Astrocyte of the cerebellum (primary cell): ENCODE data around the gene KCNIP4.

Source experiments
- DNase-seq: peaks from one replicate; pipeline ENCODE4 v3.0.0-alpha.2; 2011; ENCODE audit warnings: low read depth
- H3K4me3 ChIP-seq: 2 replicates; pipeline ENCODE4 v1.5.1; 2011; ENCODE audit warnings: mild to moderate bottlenecking, low read depth, low read length, moderate library complexity
- in situ Hi-C: cut with HindIII; loops from 2 replicates; pipeline ENCODE4 v1.10.0; 2017; ENCODE audit warnings: low sequenced_read_pairs
- TF ChIP-seq, protein P1 (sequence below): IDR thresholded peaks from 2 replicates; pipeline ENCODE4 v1.5.1; 2012; ENCODE audit warnings: low read length, low read depth, moderate library complexity, mild to moderate bottlenecking; ENCODE audit errors: missing control alignments

Gene KCNIP4

GRCh38 chr4:21733894-21734630 lies 214.5 kb downstream of the KCNIP4 start:
- in situ Hi-C loops: no loop called here
- TF ChIP-seq, protein P1, sequence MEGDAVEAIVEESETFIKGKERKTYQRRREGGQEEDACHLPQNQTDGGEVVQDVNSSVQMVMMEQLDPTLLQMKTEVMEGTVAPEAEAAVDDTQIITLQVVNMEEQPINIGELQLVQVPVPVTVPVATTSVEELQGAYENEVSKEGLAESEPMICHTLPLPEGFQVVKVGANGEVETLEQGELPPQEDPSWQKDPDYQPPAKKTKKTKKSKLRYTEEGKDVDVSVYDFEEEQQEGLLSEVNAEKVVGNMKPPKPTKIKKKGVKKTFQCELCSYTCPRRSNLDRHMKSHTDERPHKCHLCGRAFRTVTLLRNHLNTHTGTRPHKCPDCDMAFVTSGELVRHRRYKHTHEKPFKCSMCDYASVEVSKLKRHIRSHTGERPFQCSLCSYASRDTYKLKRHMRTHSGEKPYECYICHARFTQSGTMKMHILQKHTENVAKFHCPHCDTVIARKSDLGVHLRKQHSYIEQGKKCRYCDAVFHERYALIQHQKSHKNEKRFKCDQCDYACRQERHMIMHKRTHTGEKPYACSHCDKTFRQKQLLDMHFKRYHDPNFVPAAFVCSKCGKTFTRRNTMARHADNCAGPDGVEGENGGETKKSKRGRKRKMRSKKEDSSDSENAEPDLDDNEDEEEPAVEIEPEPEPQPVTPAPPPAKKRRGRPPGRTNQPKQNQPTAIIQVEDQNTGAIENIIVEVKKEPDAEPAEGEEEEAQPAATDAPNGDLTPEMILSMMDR: no peak
- DNase-seq: no peak

GRCh38 chr4:21728304-21728703 lies 220.3 kb downstream of the KCNIP4 start:
- no peak overlapping the region for H3K4me3 ChIP-seq
- TF ChIP-seq, protein P1: no peak
- in situ Hi-C loops: no loop called here
- DNase-seq: no peak

More at GRCh38 chr4:21733894-21734630, 214.5 kb downstream of the KCNIP4 start:
- no peak overlapping the region for H3K4me3 ChIP-seq

GRCh38 chr4:21726255-21726815 lies 222.2 kb downstream of the KCNIP4 start:
- TF ChIP-seq, protein P1: no peak
- no peak for DNase-seq
- in situ Hi-C loops: no loop called here
- no peak overlapping the region for H3K4me3 ChIP-seq

GRCh38 chr4:21722157-21722839 lies 226.3 kb downstream of the KCNIP4 start:
- DNase-seq: no peak
- in situ Hi-C loops: no loop called here
- H3K4me3 ChIP-seq: no peak overlapping the region
- TF ChIP-seq, protein P1: no peak

DNA sequence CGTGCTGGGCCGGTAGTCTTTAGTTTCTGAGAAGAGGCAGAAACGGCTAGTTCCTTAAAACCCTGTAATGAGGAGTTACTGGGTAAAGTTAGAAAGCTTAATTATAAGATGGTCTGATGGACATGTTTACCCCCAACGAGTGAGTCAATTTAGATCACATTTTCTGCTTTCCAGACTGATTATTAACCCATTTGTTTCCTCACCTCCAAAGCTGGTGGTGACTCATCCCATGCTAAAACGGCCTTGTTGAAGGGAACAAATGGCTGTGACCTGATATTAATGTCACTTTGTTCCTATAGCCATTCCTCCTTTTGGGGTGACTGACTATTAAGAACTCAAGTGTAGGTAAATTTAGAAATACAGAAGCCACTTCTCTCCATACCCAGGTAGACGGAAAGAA lies 232.0 kb downstream of the KCNIP4 start:
- DNase-seq: no peak

DNA sequence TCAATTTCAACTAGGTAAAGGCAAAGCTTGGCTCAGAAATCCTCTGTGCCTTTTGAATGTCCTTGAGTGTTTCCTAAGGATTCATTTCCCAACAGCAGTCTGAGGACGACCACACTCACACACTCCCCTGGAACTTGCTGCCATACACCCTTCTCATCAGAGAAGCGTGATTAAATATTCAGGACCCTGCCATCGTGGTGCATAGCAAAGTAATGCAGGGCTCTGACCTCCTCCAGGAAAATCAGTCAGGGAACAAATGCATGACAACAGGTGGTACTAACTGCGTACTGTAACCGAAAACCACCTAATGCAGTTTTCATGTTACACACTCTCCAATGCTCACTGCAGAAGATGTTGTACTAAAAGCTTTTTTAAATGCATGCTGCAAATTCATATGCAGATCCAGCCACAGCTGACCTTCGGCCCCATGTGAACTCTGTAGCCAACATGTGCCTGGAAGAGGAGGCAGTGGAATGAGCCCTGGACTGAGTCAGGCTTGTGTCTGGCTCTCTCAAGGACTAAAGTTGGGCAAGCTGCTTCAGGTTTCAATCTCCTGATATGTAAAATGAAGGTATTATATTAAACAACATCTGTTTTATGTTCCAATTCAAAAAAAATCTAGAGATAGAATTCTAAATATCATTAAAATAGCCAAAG lies 238.3 kb downstream of the KCNIP4 start:
- in situ Hi-C loops: no loop called here
- TF ChIP-seq, protein P1: no peak
- H3K4me3 ChIP-seq: no peak overlapping the region
- no peak for DNase-seq

More for the DNA sequence above, 232.0 kb downstream of the KCNIP4 start:
- in situ Hi-C loops: no loop called here
- TF ChIP-seq, protein P1: no peak
- H3K4me3 ChIP-seq: no peak overlapping the region
